ENCODE measurements around the gene INPP5F. TPM values are rescaled to one million over a fixed set of nuclear protein-coding genes. Genes with fewer than 3 reads are reported as not detected.
A peak's percentile ranks its signal among the peaks of the same experiment; 100 is the strongest.

INPP5F gene
- total and polyA plus RNA-seq, 2 of the 13 experiments (the other 11 are each of a cell fraction or from before 2014, with no cell fraction given) = 12.5 to 15.7 TPM

DNA sequence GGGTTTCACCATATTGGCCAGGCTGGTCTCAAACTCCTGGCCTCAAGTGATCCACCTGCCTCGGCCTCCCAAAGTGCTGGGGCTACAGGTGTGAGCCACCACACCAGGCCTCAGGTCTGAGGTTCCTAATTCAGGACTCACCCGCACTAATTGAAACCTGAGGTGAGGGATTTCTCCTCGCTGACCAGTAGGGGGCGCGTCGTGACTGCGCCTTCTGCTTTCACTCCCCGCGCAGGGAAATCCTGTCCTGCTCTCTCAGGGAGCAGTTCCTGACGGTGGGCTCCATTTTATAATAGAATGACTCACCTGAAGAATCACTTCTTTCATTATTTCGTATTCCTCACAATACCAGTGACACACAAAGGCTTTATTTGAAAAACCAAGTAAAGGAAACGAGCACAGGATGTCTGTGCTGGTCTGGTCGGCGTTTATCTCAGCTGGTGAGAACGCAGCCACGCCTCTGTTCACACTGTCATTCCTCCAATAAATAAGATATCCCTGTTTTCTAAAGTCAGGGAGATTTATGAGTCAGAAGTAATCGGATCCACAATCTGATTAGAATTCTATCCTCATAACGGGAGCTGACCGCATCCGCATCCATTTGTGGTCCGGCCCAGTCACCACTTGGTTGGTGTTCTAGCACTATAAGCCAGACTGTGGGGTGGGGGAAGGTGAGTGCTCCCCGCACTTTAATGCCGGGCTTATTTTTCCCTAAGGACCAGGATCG is 39.2 kb upstream of the INPP5F start (continued):
- TF ChIP-seq, protein P1, sequence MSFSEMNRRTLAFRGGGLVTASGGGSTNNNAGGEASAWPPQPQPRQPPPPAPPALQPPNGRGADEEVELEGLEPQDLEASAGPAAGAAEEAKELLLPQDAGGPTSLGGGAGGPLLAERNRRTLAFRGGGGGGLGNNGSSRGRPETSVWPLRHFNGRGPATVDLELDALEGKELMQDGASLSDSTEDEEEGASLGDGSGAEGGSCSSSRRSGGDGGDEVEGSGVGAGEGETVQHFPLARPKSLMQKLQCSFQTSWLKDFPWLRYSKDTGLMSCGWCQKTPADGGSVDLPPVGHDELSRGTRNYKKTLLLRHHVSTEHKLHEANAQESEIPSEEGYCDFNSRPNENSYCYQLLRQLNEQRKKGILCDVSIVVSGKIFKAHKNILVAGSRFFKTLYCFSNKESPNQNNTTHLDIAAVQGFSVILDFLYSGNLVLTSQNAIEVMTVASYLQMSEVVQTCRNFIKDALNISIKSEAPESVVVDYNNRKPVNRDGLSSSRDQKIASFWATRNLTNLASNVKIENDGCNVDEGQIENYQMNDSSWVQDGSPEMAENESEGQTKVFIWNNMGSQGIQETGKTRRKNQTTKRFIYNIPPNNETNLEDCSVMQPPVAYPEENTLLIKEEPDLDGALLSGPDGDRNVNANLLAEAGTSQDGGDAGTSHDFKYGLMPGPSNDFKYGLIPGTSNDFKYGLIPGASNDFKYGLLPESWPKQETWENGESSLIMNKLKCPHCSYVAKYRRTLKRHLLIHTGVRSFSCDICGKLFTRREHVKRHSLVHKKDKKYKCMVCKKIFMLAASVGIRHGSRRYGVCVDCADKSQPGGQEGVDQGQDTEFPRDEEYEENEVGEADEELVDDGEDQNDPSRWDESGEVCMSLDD (CRISPR knock-in tag; IDR thresholded peaks at IDR 0.05; ENCODE audit: borderline replicate concordance) = no peak
- TF ChIP-seq FIP1L1 (IDR thresholded peaks at IDR 0.05; ENCODE audit: borderline replicate concordance, insufficient read depth, low read depth, low read length) (no peak), ZNF792 (CRISPR knock-in tag; IDR thresholded peaks at IDR 0.05) (0 out of 2 replicates have a peak, but pooled peaks have one; percentile 16), TGIF2 (CRISPR knock-in tag; IDR thresholded peaks at IDR 0.05) (no peak), ZFP37 (CRISPR knock-in tag; IDR thresholded peaks at IDR 0.05; ENCODE audit: borderline replicate concordance) (no peak), ZNF652 (CRISPR knock-in tag; IDR thresholded peaks at IDR 0.05; ENCODE audit: borderline replicate concordance, low read depth) (no peak), PHF5A (CRISPR knock-in tag; IDR thresholded peaks at IDR 0.05; ENCODE audit: low read depth, unreplicated experiment) (peak; percentile 10), JUNB (CRISPR knock-in tag; IDR thresholded peaks at IDR 0.05; ENCODE audit: borderline replicate concordance) (no peak), ZFP82 (CRISPR knock-in tag; IDR thresholded peaks at IDR 0.05; ENCODE audit: borderline replicate concordance) (no peak), ZNF264 (CRISPR knock-in tag; IDR thresholded peaks at IDR 0.05) (no peak), RXRB (CRISPR knock-in tag; IDR thresholded peaks at IDR 0.05; ENCODE audit: borderline replicate concordance) (peak; percentile 37; the same call in 1 of the 2 replicates), IKZF1 (IDR thresholded peaks at IDR 0.05) (no peak), MAFG (CRISPR knock-in tag; IDR thresholded peaks at IDR 0.05) (no peak), JUND (CRISPR knock-in tag; IDR thresholded peaks at IDR 0.05) (0 out of 2 replicates have a peak, but pooled peaks have one; percentile 28), ZNF253 (CRISPR knock-in tag; IDR thresholded peaks at IDR 0.05; ENCODE audit: borderline replicate concordance) (no peak), REPIN1 (CRISPR knock-in tag; IDR thresholded peaks at IDR 0.05; ENCODE audit: borderline replicate concordance, low read depth) (peak; percentile 56; the same call in 1 of the 2 replicates), ARNT (IDR thresholded peaks at IDR 0.05) (no peak)
- TF ChIP-seq, protein P2, sequence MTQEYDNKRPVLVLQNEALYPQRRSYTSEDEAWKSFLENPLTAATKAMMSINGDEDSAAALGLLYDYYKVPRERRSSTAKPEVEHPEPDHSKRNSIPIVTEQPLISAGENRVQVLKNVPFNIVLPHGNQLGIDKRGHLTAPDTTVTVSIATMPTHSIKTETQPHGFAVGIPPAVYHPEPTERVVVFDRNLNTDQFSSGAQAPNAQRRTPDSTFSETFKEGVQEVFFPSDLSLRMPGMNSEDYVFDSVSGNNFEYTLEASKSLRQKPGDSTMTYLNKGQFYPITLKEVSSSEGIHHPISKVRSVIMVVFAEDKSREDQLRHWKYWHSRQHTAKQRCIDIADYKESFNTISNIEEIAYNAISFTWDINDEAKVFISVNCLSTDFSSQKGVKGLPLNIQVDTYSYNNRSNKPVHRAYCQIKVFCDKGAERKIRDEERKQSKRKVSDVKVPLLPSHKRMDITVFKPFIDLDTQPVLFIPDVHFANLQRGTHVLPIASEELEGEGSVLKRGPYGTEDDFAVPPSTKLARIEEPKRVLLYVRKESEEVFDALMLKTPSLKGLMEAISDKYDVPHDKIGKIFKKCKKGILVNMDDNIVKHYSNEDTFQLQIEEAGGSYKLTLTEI (CRISPR knock-in tag; conservative IDR thresholded peaks at IDR 0.05) = no peak
- TF ChIP-seq, protein P3, sequence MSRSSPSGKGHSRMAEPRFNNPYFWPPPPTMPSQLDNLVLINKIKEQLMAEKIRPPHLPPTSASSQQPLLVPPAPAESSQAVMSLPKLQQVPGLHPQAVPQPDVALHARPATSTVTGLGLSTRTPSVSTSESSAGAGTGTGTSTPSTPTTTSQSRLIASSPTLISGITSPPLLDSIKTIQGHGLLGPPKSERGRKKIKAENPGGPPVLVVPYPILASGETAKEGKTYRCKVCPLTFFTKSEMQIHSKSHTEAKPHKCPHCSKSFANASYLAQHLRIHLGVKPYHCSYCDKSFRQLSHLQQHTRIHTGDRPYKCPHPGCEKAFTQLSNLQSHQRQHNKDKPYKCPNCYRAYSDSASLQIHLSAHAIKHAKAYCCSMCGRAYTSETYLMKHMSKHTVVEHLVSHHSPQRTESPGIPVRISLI (CRISPR knock-in tag; IDR thresholded peaks at IDR 0.05; ENCODE audit: borderline replicate concordance) = no peak
- TF ChIP-seq, protein P4, sequence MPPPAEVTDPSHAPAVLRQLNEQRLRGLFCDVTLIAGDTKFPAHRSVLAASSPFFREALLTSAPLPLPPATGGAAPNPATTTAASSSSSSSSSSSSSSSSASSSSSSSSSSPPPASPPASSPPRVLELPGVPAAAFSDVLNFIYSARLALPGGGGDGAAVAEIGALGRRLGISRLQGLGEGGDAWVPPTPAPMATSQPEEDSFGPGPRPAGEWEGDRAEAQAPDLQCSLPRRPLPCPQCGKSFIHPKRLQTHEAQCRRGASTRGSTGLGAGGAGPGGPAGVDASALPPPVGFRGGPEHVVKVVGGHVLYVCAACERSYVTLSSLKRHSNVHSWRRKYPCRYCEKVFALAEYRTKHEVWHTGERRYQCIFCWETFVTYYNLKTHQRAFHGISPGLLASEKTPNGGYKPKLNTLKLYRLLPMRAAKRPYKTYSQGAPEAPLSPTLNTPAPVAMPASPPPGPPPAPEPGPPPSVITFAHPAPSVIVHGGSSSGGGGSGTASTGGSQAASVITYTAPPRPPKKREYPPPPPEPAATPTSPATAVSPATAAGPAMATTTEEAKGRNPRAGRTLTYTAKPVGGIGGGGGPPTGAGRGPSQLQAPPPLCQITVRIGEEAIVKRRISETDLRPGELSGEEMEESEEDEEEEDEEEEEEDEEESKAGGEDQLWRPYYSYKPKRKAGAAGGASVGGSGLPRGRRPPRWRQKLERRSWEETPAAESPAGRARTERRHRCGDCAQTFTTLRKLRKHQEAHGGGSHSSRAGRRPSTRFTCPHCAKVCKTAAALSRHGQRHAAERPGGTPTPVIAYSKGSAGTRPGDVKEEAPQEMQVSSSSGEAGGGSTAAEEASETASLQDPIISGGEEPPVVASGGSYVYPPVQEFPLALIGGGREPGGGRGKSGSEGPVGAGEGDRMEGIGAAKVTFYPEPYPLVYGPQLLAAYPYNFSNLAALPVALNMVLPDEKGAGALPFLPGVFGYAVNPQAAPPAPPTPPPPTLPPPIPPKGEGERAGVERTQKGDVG (CRISPR knock-in tag; IDR thresholded peaks at IDR 0.05; ENCODE audit: borderline replicate concordance) = peak; percentile 57; the same call in 1 of the 2 replicates
